GM19193 (cell line): ENCODE measurements around the gene GPX7.

Experiments used
- POLR2A ChIP-seq: IDR thresholded peaks from 4 replicates; pipeline ENCODE4 v1.6.1; 2011; ENCODE audit not compliant: insufficient read depth, insufficient read length; ENCODE audit errors: extremely low read depth

GPX7 gene

DNA sequence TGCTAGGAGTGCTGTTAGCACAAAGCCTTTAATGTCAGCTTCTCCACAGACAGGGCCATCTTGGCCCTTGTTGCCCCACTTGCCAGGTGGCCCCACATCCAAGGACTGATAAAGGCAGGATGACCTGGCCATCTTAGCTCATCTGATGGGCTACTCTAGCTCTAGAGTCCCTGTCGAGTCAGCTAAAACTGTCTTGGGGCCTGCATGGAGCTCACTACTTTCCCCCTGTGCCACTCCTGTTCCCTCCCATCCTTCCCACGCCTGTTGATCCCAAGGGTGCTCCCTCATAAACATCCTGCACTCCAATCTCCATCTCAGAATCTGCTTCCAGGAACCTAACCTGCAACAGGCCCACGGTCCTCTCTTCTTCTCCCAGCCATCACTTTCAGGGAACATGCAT is 652 bp upstream of the GPX7 start:
- TF ChIP-seq POLR2A = no peak

DNA sequence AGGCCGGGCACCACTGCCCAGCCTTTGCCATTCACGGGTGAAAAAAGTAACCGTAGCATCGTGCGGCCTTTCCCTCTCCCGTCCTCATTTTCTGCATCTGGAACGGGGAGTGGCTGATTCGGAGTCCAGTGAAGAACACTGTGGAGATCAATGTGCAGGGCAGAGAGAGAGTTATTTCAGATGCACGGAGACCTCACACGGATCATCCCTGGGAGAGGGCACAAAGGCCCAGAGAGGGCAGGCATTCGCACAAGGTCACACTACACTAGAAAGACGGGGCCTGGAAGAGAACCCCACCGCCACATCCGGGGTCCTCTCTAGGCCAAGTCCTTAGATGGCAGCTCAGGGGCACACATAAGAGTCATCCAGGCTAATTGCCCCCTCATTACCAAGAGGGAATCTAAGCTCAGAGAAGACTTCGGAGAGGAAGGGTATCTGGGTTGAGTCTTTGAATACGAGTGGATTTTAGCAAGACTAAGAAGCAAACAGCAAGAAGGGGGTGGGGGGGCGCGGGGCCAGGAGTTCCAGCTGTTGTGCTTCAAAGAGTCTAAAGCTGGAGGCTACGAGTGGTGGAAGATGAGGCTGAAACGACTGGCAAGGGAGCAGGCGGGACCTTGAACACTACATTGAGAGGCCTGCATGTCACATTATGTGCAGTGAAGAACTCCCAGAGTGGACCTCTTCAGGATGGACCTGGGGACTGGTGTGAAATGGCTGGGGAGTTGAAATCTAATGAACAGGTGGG is 857 bp downstream of the GPX7 start:
- no peak for TF ChIP-seq POLR2A

DNA sequence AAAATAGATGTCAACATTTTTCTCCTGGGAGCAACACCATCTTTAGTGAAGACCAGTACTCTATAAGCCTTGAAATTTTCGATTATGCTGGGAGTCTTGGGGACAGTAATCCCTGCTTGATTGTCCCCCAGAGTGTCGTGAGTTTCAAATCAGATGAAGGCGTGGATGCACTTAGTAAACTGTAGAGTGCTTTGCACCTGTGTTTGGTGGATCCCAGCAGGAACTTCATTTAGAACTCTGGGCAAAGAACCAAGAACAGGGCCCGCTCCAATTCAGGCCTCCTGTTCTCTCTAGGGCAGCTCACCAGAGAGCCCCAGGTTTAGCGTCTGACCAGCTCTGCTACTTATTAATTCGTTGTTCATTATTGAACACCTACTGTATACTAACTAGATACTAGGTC is 1.5 kb downstream of the GPX7 start:
- TF ChIP-seq POLR2A = no peak

DNA sequence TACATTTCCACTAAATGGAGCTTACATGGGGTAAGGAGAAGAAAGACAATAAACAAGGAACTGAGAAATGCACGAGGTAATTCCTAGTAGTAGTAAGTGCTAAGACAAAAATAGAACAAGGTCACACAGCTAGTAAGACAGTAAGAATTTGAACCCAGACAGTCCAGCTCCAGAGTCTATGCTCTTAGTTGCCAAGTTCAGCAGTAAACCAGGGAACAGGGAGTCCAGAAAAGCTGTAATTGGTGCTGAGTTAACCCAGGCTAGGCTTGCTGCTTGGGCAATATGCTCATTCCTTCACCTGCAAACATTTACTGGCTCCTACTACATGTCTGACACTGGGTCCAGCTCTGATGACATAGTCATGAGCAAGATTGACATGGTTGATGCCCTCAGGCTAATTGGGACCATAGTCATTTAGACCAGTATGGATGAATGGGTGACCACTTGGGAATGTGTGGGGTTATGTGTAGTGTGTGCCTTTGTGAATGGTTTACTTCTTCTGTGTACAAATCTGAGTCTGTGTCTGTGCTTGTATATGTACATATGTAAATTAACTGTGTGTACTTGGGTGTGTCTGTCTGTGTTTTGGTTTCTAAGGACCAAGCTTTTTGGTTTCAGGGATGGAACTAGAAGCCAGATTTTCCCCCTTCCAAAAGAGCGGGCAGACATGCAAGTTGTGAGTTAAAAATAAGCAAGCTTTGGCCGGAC is 2.0 kb downstream of the GPX7 start:
- no peak for TF ChIP-seq POLR2A

DNA sequence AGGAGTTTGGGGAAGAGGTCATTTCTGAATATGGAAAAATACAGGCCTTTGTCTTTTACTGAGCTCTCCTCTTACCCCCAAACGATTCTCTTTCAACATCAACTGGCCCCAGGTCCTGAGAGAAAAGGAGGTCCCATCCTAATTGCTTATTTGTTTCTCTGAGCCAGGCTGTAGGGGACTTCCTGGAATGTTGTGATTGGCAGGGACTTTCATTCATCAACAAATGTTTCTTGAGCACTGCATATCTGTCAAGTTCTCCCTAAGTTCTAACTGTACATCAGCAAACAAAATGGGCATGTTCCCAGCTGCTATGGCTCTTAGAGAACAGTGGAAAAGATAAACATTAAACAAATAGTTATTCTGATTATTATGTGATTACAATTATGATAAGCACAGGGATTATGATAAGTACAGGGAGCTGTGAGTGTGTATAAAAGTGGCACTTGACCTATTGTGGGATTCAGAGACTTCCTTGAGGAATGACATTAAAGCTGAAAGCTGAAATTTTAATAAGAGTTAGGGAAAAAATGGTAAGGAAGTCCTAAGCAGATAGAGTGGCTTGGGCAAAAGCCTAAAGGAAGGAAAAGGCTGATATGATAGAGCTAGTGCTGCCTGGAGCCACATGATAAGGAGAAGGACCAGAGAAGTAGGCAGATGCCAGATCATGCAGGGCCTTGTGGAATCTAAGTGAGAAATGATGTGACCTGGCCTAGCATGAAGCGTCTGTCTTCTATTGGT is 11.6 kb downstream of the GPX7 start:
- TF ChIP-seq POLR2A = no peak

DNA sequence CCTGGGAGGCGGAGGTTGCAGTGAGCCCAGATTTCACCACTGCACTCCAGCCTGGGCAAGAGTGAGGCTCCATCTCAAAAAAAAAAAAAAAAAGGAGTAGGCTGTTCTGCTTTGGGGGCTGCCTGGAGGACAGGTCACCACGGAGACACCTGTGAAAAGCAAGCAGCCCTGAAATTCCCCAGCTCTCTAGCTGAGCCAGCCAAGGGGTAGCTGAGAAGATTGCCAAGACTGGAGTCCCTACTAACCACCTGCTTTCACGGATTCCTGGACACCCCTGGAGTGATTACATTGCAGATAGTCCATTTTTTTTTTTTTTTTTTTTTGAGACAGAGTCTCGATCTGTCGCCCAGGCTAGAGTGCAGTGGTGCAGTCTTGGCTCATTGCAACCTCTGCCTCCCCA is 12.5 kb downstream of the GPX7 start:
- no peak for TF ChIP-seq POLR2A

DNA sequence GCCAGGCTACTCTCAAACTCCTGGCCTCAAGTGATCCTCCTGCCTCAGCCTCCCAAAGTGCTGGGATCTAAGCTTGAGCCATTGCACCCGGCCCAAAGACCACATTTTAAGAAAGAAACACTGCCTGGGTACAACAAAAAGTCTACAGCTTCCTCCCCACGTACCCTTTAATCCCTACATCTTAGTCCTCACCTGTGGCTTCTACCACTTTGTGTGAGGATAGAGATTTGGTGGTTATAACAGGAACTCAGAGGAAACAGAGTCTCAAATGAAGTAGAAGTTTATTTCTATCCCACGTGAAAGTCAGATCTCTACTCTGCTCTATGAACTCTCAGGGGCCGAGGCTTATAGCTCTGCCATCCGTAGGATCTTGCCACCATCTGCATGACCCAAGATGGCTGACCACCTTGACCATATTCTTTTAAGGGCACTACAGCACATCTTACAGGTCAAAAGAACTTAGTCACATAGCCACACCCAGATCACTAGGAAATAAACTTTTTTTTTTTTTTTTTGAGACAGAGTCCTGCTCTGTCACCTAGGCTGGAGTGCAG is 13.4 kb downstream of the GPX7 start:
- TF ChIP-seq POLR2A = no peak

DNA sequence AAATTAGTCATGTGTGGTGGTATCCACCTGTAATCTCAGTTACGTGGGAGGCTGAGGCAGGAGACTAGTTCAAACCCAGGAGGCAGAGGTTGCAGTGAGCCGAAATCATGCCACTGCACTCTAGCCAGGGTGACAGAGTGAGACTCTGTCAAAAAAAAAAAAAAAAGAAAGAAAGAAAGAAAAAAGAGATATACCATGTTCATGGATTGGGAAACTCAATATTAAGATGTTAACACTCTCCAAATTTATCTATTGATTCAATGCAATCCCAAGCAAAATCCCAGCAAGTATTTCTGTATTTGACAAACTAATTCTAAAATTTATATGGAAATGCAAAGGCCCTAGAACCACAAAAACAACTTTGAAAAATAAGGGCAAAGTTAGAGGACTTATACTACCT is 19.8 kb downstream of the GPX7 start:
- TF ChIP-seq POLR2A = no peak

DNA sequence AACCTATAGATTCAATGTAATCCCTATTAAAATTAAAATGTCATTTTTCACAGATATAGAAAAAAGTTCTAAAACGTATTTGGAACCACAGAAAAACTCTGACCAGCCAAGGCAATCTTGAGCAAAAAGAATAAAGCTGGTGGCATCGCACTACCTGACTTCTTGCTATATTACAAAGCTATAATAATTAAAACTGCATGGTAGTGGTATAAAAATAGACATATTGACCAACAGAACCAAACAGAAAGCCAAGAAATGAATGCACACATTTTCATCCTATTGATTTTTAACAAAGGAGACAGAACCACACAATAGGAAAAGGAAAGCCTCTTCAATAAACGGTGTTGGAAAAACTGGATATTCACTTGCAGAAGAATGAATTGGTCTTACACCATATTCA is 21.6 kb downstream of the GPX7 start:
- no peak for TF ChIP-seq POLR2A

DNA sequence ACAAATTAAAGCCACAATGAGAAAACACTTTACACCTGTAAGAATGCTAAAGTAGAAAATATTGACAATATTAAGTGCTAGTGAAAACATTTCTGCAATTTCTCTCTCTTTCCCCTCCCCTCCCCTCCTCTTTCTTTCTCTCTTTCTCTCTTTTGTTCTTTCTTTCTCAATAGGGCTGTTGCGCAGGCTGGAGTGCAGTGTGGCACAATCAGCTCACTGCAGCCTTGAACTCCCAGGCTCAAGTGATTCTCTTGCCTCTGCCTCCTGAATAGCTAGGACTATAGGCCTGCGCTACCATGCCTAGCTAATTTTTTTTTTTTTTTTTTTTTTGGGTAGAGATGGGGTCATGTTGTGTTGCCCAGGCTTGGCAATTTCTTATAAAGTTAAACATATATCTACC is 24.9 kb downstream of the GPX7 start:
- no peak for TF ChIP-seq POLR2A

DNA sequence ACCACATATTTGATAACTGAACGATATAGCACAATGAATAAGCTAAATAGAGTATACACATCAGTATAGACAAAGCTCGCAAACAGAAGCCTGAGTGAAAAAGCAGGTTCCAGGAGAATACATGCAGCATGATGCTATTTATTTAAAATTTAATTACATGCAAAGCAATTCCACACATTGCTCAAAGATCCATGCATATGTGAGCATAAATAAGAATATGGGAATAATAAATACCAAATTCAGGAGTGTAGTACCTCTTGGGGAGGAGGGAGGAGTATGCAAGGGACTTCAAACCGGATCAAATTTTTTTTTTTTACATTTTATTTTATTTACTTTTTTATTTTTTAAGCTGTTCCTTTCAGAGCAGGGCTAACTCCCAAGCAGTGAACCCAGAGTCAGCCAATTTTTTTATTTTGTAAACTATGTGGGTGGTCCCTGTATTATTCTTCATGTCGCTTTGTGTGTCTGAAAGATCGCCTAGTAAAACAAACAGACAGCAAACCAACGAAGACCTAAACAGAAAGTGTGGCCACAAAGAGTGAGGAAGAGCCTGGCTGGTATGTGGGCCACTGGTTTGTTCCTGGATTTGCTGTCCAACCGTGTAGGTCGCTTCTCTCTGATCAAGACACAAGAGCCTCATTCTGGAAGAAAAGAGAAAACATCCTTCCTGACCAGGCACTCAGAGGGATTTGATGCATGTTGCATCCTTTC is 26.6 kb downstream of the GPX7 start:
- TF ChIP-seq POLR2A = no peak

DNA sequence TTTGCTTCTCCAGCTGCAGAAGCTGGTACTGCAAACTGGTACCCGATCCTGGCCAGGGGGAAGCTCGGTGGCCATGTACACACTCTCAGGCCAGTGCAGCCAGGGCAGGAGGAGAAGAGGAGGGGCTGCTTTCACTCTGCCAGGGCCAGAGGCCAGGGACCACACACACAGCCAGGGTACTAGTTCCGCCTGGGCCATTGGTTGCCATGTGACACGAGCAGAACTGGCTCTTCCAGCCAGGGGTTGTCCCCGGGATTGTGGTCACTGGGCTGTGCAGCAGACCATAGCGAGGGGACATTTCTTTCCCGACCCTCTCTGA is 27.1 kb downstream of the GPX7 start:
- no peak for TF ChIP-seq POLR2A

DNA sequence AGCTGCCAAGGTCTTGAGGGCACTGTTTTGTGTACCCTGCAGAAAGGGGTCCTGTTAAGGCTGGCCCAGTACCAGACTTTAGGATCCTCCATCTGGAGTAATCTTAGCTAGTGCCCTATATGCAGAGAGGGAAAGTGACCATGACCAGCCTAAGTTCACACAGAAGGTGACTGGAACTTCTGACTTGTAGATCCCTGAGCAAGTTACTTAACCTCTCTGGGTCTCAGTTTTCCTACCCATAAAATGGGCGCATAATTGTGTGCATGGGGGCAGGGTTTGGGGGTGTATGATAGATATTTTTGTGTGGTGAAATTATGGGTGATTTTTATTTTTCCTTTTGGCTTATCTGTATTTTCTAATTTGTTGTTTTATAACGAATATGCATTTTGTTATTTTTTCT is 27.5 kb downstream of the GPX7 start:
- no peak for TF ChIP-seq POLR2A

DNA sequence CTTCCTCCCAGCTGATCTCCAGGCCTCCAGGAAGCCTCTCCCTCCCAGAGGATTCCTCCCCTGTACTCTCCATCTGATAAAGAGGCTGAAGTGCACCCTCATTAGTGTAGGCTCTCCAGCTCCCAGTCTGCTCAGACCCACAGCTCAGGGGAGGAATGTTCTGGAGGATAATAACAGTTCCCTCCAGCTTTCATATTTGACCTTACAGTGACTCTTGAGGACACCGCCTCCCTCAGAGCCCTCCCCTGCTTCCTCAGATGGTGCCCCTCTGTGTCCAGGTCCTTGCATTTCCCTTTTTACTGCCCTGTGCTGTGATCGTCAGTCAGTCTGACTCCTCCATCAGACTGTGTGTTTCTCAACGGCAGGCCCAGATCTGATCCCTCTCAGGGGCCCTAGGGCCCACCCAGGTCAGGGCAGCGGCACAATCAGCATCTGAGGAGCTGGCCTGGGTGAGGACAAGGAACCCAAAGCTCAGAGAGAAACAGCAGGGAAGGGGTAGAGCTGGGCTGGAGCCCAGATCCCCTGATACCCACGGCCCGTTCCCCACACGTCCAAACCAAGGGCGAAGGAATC is 29.7 kb downstream of the GPX7 start:
- no peak for TF ChIP-seq POLR2A
